ENCODE results near the gene RAI1.

Gene RAI1

GRCh38 chr17:17827826-17828621 is 146.8 kb downstream of the RAI1 start:
- TF ChIP-seq REST (IDR thresholded peaks at IDR 0.05; ENCODE audit: insufficient read depth in 1 of 2, low read depth in 2 of 2, low read length in 2 of 2) (no peak), TAF1 (IDR thresholded peaks at IDR 0.05; ENCODE audit: borderline replicate concordance, insufficient read depth, low read length) (no peak), SIN3A (IDR thresholded peaks at IDR 0.05; ENCODE audit: borderline replicate concordance, insufficient read depth, low read length) (no peak), POLR2AphosphoS5 (IDR thresholded peaks at IDR 0.05; ENCODE audit: low read depth, low read length) (no peak), FOXP2 (optimal IDR thresholded peaks at IDR 0.05; ENCODE audit: borderline replicate concordance, extremely low read depth, extremely low read length, insufficient read depth) (no peak)

DNA sequence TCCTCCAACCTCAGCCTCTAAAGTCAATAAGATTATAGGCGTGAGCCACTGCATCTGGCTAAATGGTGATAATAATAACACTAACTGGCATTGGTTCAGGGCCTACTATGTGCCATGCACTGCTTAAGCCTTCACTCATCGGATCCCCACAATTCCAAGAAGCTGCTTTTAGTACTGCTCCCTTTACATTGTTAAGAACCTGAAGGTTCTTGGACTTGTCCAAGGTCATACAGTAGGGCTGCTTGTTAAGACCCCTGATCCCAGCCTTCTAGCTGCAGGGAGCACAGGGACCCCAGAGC is 149.0 kb downstream of the RAI1 start:
- TF ChIP-seq FOXP2 (optimal IDR thresholded peaks at IDR 0.05; ENCODE audit: borderline replicate concordance, extremely low read depth, extremely low read length, insufficient read depth) (no peak), SIN3A (IDR thresholded peaks at IDR 0.05; ENCODE audit: borderline replicate concordance, insufficient read depth, low read length) (no peak), TAF1 (IDR thresholded peaks at IDR 0.05; ENCODE audit: borderline replicate concordance, insufficient read depth, low read length) (no peak), POLR2AphosphoS5 (IDR thresholded peaks at IDR 0.05; ENCODE audit: low read depth, low read length) (no peak), REST (IDR thresholded peaks at IDR 0.05; ENCODE audit: insufficient read depth in 1 of 2, low read depth in 2 of 2, low read length in 2 of 2) (no peak)

GRCh38 chr17:17830740-17831207 is 149.5 kb downstream of the RAI1 start:
- TF ChIP-seq TAF1 (IDR thresholded peaks at IDR 0.05; ENCODE audit: borderline replicate concordance, insufficient read depth, low read length) (no peak), POLR2AphosphoS5 (IDR thresholded peaks at IDR 0.05; ENCODE audit: low read depth, low read length) (no peak), FOXP2 (optimal IDR thresholded peaks at IDR 0.05; ENCODE audit: borderline replicate concordance, extremely low read depth, extremely low read length, insufficient read depth) (peak; percentile 40)

DNA sequence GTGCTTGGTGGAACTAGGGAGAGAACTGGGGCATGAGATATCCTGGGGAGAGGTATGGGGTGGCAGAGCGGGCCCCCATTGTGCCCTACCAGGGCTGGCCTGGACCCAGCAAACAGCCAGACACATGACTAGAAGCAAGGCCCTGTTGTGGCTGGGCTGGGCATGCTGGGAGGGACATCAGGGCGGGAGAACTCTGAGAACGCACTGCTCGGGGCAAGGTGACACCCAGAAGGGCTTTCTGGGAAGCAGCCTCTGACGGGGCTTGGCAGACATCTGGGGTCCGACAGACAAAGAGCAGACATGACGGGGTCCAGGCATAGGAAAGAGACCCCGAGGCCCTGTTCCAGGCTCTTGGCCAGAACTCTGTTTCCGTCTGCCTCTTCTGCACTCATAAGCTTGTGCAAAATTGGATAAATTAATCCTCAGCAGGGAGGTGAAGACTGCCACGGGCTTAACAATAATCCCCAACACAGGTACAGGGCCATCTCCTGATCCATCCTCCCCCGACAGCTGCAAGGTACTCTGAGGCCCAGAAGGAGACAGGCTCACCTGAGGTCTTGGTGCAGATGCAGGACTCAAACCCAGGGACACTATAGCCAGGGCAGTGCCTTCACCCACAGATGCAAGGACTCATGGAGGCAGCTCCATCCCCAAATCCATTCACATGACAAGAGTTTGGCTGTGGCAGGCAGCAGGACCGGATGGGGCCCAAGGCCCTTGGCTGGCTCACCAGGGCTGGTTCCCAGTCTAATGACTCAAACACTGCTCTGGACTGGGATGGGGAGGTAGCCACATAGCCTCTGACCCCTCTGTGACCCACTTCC is 150.2 kb downstream of the RAI1 start:
- TF ChIP-seq TAF1 (IDR thresholded peaks at IDR 0.05; ENCODE audit: borderline replicate concordance, insufficient read depth, low read length) (no peak), FOXP2 (optimal IDR thresholded peaks at IDR 0.05; ENCODE audit: borderline replicate concordance, extremely low read depth, extremely low read length, insufficient read depth) (no peak), REST (IDR thresholded peaks at IDR 0.05; ENCODE audit: insufficient read depth in 1 of 2, low read depth in 2 of 2, low read length in 2 of 2) (no peak), SIN3A (IDR thresholded peaks at IDR 0.05; ENCODE audit: borderline replicate concordance, insufficient read depth, low read length) (no peak), POLR2AphosphoS5 (IDR thresholded peaks at IDR 0.05; ENCODE audit: low read depth, low read length) (no peak)

- TF ChIP-seq POLR2AphosphoS5 (IDR thresholded peaks at IDR 0.05; ENCODE audit: low read depth, low read length) (no peak), SIN3A (IDR thresholded peaks at IDR 0.05; ENCODE audit: borderline replicate concordance, insufficient read depth, low read length) (no peak), FOXP2 (optimal IDR thresholded peaks at IDR 0.05; ENCODE audit: borderline replicate concordance, extremely low read depth, extremely low read length, insufficient read depth) (no peak), TAF1 (IDR thresholded peaks at IDR 0.05; ENCODE audit: borderline replicate concordance, insufficient read depth, low read length) (no peak), REST (IDR thresholded peaks at IDR 0.05; ENCODE audit: insufficient read depth in 1 of 2, low read depth in 2 of 2, low read length in 2 of 2) (no peak)
These were observed 150.7 kb downstream of the RAI1 start for GRCh38 chr17:17832032-17832363.

Data from PFSK-1 (cell line).